Neural progenitor cell (in vitro differentiated cells): ENCODE results near the gene LGR6. TPM values are rescaled to one million over a fixed set of nuclear protein-coding genes. Genes with fewer than 3 reads are reported as not detected.
A peak's percentile ranks its signal among the peaks of the same experiment; 100 is the strongest.

Experiments used
- DNase-seq: peaks from one replicate; pipeline ENCODE4 v3.0.0-alpha.2; 2016; ENCODE audit warnings: low spot score
- H2AFZ ChIP-seq: fragments of 200-600 bp; sonication (generic); replicated peaks from 2 replicates; pipeline ENCODE4 v1.6.1; 2016; ENCODE audit warnings: antibody characterized with exemption
- H3F3A ChIP-seq: fragments of 200-600 bp; sonication (generic); 2 replicates; pipeline ENCODE4 v1.6.1; 2016; ENCODE audit warnings: antibody characterized with exemption, low read depth
- H3K27ac ChIP-seq: fragments of 200-600 bp; sonication (generic); 2 replicates; pipeline ENCODE4 v1.5.1; 2016; ENCODE audit warnings: mild to moderate bottlenecking
- H3K27me3 ChIP-seq: fragments of 200-600 bp; sonication (generic); 2 replicates; pipeline ENCODE4 v1.6.1; 2016; ENCODE audit warnings: mild to moderate bottlenecking, moderate library complexity
- H3K36me3 ChIP-seq: fragments of 200-600 bp; sonication (generic); 2 replicates; pipeline ENCODE4 v1.5.1; 2016
- H3K4me1 ChIP-seq: fragments of 200-600 bp; sonication (generic); 2 replicates; pipeline ENCODE4 v1.6.1; 2016; ENCODE audit warnings: mixed run types
- H3K4me2 ChIP-seq: fragments of 200-600 bp; sonication (generic); 2 replicates; pipeline ENCODE4 v1.6.1; 2016
- H3K4me3 ChIP-seq: fragments of 200-600 bp; sonication (generic); 2 replicates; pipeline ENCODE4 v1.5.1; 2016
- H3K79me2 ChIP-seq: fragments of 200-600 bp; sonication (generic); 2 replicates; pipeline ENCODE4 v1.6.1; 2016; ENCODE audit warnings: low read depth
- H3K9ac ChIP-seq: fragments of 200-600 bp; sonication (generic); 2 replicates; pipeline ENCODE4 v1.6.1; 2016
- H3K9me3 ChIP-seq: fragments of 200-600 bp; sonication (generic); 2 replicates; pipeline ENCODE4 v1.5.1; 2016; ENCODE audit warnings: low read depth
- H4K20me1 ChIP-seq: fragments of 200-600 bp; sonication (generic); 2 replicates; pipeline ENCODE4 v1.6.1; 2016; ENCODE audit warnings: low read depth
- H3K27ac Mint-ChIP-seq: 3 replicates; pipeline ENCODE4 v1.8.0; 2021; ENCODE audit warnings: mixed read lengths
- H3K27me3 Mint-ChIP-seq: 2 replicates; pipeline ENCODE4 v1.8.0; 2022; ENCODE audit warnings: low read depth, mild to moderate bottlenecking, inconsistent platforms, moderate library complexity, mixed read lengths; ENCODE audit not compliant: insufficient read depth
- H3K36me3 Mint-ChIP-seq: 3 replicates; pipeline ENCODE4 v1.8.0; 2021; ENCODE audit warnings: mixed read lengths
- H3K4me1 Mint-ChIP-seq: 3 replicates; pipeline ENCODE4 v1.8.0; 2021; ENCODE audit warnings: mixed read lengths
- H3K4me3 Mint-ChIP-seq: 3 replicates; pipeline ENCODE4 v1.8.0; 2021; ENCODE audit warnings: mild to moderate bottlenecking, moderate library complexity, mixed read lengths
- H3K9me3 Mint-ChIP-seq: 3 replicates; pipeline ENCODE4 v1.8.0; 2020; ENCODE audit warnings: mixed read lengths
- CTCF ChIP-seq: fragments of 200-600 bp; sonication (generic); IDR thresholded peaks from 2 replicates; pipeline ENCODE4 v1.5.1; 2017; ENCODE audit warnings: antibody characterized with exemption, mild to moderate bottlenecking
- EZH2 ChIP-seq: fragments of 200-600 bp; sonication (generic); IDR thresholded peaks from 2 replicates; pipeline ENCODE4 v1.6.1; 2017; ENCODE audit warnings: antibody characterized with exemption, mild to moderate bottlenecking, moderate library complexity
- EZH2phosphoT487 ChIP-seq: fragments of 200-600 bp; sonication (generic); IDR thresholded peaks from 2 replicates; pipeline ENCODE4 v1.6.1; 2017; ENCODE audit warnings: antibody characterized with exemption
- total RNA-seq: library from RNA; depleted of rRNA; stranded (reverse); fragments of >200 nt; gene quantifications from 2 replicates; pipeline ENCODE4 v1.2.3, GENCODE V29; 2015; ENCODE audit warnings: low replicate concordance

LGR6 gene
- total RNA-seq, 1 donor from 2014 or later: not detected

DNA sequence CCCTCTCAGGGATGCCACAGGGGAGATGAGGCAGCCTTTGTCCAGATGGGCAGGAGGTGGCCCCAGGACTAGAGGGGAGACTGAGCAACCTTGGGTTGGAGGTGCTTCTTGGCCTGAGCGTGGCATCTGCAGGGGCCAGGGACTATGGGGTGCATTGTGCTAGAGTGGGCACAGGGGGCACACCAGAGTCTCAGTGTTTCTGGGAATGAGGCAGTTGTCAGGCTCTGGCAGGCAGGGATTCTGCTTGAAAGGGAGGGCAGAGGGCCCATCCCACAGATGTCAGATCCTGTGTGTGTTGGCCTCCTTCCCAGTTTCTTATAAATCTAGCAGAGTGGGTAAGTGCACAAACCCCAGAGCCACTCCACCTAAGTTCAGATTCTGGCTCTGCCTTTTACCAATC lies 13.7 kb downstream of the LGR6 start:
- H3K9me3 Mint-ChIP-seq: no peaks in the 10 kb centered on the region
- Histone ChIP-seq H3K27ac (no peak overlapping the region), H3K79me2 (no peaks in the 10 kb centered on the region), H2AFZ (no peak overlapping the region), H3K36me3 (no peaks in the 10 kb centered on the region), H3K4me2 (peak overlapping the region; percentile 0), H3K4me1 (peaks cover 20% of the 10 kb centered on the region), H3K4me3 (no peak overlapping the region), H3K9ac (no peak overlapping the region), H3K27me3 (no peaks in the 10 kb centered on the region), H3K9me3 (no peaks in the 10 kb centered on the region), H4K20me1 (no peaks in the 10 kb centered on the region), H3F3A (peaks cover 5% of the 10 kb centered on the region)
- peaks cover 9% of the 10 kb centered on the region for H3K27me3 Mint-ChIP-seq
- H3K27ac Mint-ChIP-seq: no peak overlapping the region
- TF ChIP-seq EZH2phosphoT487 (no peak), CTCF (peak; percentile 39)
- H3K4me1 Mint-ChIP-seq: peaks cover 2% of the 10 kb centered on the region
- H3K36me3 Mint-ChIP-seq: no peaks in the 10 kb centered on the region
- no peak overlapping the region for H3K4me3 Mint-ChIP-seq
- peak; percentile 45 for DNase-seq

GRCh38 chr1:202208351-202208857 lies 14.8 kb downstream of the LGR6 start:
- H3K9me3 Mint-ChIP-seq: no peaks in the 10 kb centered on the region
- no peak overlapping the region for H3K27ac Mint-ChIP-seq
- H3K27me3 Mint-ChIP-seq: peaks cover 19% of the 10 kb centered on the region
- Histone ChIP-seq H4K20me1 (no peaks in the 10 kb centered on the region), H3K9ac (no peak overlapping the region), H3K4me3 (no peak overlapping the region), H3K27ac (no peak overlapping the region), H2AFZ (no peak overlapping the region), H3K9me3 (no peaks in the 10 kb centered on the region), H3F3A (peaks cover 15% of the 10 kb centered on the region), H3K27me3 (no peaks in the 10 kb centered on the region), H3K36me3 (no peaks in the 10 kb centered on the region), H3K79me2 (no peaks in the 10 kb centered on the region), H3K4me1 (peaks cover 20% of the 10 kb centered on the region), H3K4me2 (peak overlapping the region; percentile 0)
- TF ChIP-seq CTCF (no peak), EZH2 (no peak), EZH2phosphoT487 (no peak)
- DNase-seq: no peak
- peaks cover 2% of the 10 kb centered on the region for H3K4me1 Mint-ChIP-seq
- no peaks in the 10 kb centered on the region for H3K36me3 Mint-ChIP-seq
- no peak overlapping the region for H3K4me3 Mint-ChIP-seq

DNA sequence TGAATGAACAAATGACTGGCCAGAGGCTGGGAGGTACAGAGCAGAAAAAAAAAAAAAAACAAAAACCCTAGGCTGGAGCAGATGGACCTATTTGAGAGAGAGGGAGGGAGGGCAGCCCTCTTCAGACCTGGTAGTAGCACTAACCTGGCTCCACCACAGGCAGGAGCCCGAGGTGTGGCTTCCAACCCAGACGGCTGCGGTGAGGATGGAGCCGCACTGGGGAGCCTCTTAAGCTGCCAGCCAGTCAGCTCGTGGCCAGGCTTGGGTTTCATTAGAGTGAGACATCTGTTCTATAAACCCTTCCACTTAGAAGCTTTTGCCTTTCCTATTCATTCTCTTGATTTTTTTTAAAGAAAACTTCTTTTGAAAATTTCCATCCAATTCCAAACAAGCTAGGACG lies 16.8 kb downstream of the LGR6 start:
- H3K4me1 ChIP-seq: peaks cover 23% of the 10 kb centered on the region
- peaks cover 35% of the 10 kb centered on the region for H3K27me3 Mint-ChIP-seq
- H3K4me1 Mint-ChIP-seq: peaks cover 14% of the 10 kb centered on the region
- H3K36me3 ChIP-seq: no peaks in the 10 kb centered on the region
- peaks cover 21% of the 10 kb centered on the region for H3F3A ChIP-seq
- no peaks in the 10 kb centered on the region for H3K9me3 Mint-ChIP-seq
- H3K4me3 Mint-ChIP-seq: no peak overlapping the region
- no peaks in the 10 kb centered on the region for H3K79me2 ChIP-seq
- no peak overlapping the region for H2AFZ ChIP-seq
- no peak overlapping the region for H3K4me3 ChIP-seq
- H3K36me3 Mint-ChIP-seq: no peaks in the 10 kb centered on the region
- DNase-seq: peak; percentile 67
- H3K27ac Mint-ChIP-seq: no peak overlapping the region
- H3K27me3 ChIP-seq: peaks cover 11% of the 10 kb centered on the region
- no peaks in the 10 kb centered on the region for H3K9me3 ChIP-seq
- H3K4me2 ChIP-seq: no peak overlapping the region
- no peak overlapping the region for H3K9ac ChIP-seq
- no peak for TF ChIP-seq EZH2
- no peak for TF ChIP-seq EZH2phosphoT487
- TF ChIP-seq CTCF: peak; percentile 21
- H3K27ac ChIP-seq: no peak overlapping the region
- H4K20me1 ChIP-seq: no peaks in the 10 kb centered on the region
